MCF 10A (cell line): ENCODE measurements around the gene IGFL2. TPM values are rescaled to one million over a fixed set of nuclear protein-coding genes. Genes with fewer than 3 reads are reported as not detected.

Experiments used
- BruUV-seq: library from RNA; stranded (reverse); fragments of 400-500 nt; replicated peaks from 2 replicates; lab custom pipeline; 2021; lab: Mats Ljungman, UMichigan
- CTCF ChIA-PET: fragments of 300-600 bp; sonication (Branson Sonifier 250); formaldehyde crosslinking; extraction: SDS; loops from one replicate; lab custom pipeline; 2021; ENCODE audit warnings: antibody characterized with exemption, inconsistent platforms; lab: Yijun Ruan, JAX
- POLR2A ChIA-PET: fragments of 300-600, 350-650 bp; sonication (Branson Sonifier 250); formaldehyde crosslinking; extraction: SDS; loops from one replicate; lab custom pipeline; 2020; ENCODE audit warnings: antibody characterized with exemption, inconsistent platforms; lab: Yijun Ruan, JAX
- DNase-seq: peaks from one replicate; pipeline ENCODE4 v3.0.0-alpha.2; 2018; ENCODE audit not compliant: unreplicated experiment
- H3K27ac Mint-ChIP-seq: one replicate; pipeline ENCODE4 v1.8.0; 2022; ENCODE audit warnings: mild to moderate bottlenecking, low read depth, mixed read lengths; ENCODE audit not compliant: unreplicated experiment
- H3K27me3 Mint-ChIP-seq: one replicate; pipeline ENCODE4 v1.8.0; 2022; ENCODE audit warnings: mixed read lengths; ENCODE audit not compliant: insufficient read depth, unreplicated experiment
- H3K36me3 Mint-ChIP-seq: one replicate; pipeline ENCODE4 v1.8.0; 2022; ENCODE audit warnings: mild to moderate bottlenecking, moderate library complexity, mixed read lengths; ENCODE audit not compliant: insufficient read depth, unreplicated experiment
- H3K4me1 Mint-ChIP-seq: one replicate; pipeline ENCODE4 v1.8.0; 2022; ENCODE audit warnings: mixed read lengths; ENCODE audit not compliant: insufficient read depth, unreplicated experiment
- H3K4me3 Mint-ChIP-seq: one replicate; pipeline ENCODE4 v1.8.0; 2022; ENCODE audit warnings: mild to moderate bottlenecking, moderate library complexity, mixed read lengths; ENCODE audit not compliant: unreplicated experiment
- H3K9me3 Mint-ChIP-seq: one replicate; pipeline ENCODE4 v1.8.0; 2022; ENCODE audit warnings: mixed read lengths; ENCODE audit not compliant: unreplicated experiment
- CTCF ChIP-seq: fragments of 200-600 bp; IDR thresholded peaks from one replicate; pipeline ENCODE4 v1.8.0; 2022; ENCODE audit warnings: antibody characterized with exemption, mild to moderate bottlenecking; ENCODE audit not compliant: unreplicated experiment
- intact Hi-C: fragments of 100-400 bp; cut with micrococcal nuclease; formaldehyde crosslinking; loops from 2 replicates; pipeline ENCODE4 v1.14.1; 2022
- total RNA-seq: library from RNA; stranded (reverse); gene quantifications from 2 replicates; pipeline ENCODE4 v1.2.3, GENCODE V29; 2022

IGFL2 gene
- total RNA-seq, 1 experiment from 2014 or later, result 1.3 TPM

- H3K27ac Mint-ChIP-seq, result no peak overlapping the region
These were observed 10.0 kb upstream of the IGFL2 start for GRCh38 chr19:46137915-46138473.

GRCh38 chr19:46141421-46141820 is 6.6 kb upstream of the IGFL2 start:
- BruUV-seq, result no TSS peak
- CTCF ChIA-PET, result no interaction called here
- no peak for DNase-seq

More at GRCh38 chr19:46137915-46138473, 10.0 kb upstream of the IGFL2 start:
- ChIA-PET POLR2A (interaction anchor here (1.0 kb wide), 1 partner anchor 12 kb away, joined by 3 read pairs; no protein-coding TSS in a partner anchor), CTCF (interaction anchor here (0.7 kb wide), 1 partner anchor 258 kb away, joined by 3 read pairs; no protein-coding TSS in a partner anchor)
- Mint-ChIP-seq H3K9me3 (no peaks in the 10 kb centered on the region), H3K36me3 (peaks cover 6% of the 10 kb centered on the region), H3K27me3 (no peaks in the 10 kb centered on the region), H3K4me1 (peaks cover 17% of the 10 kb centered on the region), H3K4me3 (no peak overlapping the region)
- intact Hi-C loops, result no loop called here
- no peak for DNase-seq
- no peak for TF ChIP-seq CTCF
- BruUV-seq, result no TSS peak

GRCh38 chr19:46142294-46142693 is 5.7 kb upstream of the IGFL2 start:
- ChIA-PET POLR2A (interaction anchor here (0.9 kb wide), 1 partner anchor 8 kb away, joined by 3 read pairs; no protein-coding TSS in a partner anchor), CTCF (no interaction called here)
- Mint-ChIP-seq H3K4me3 (no peak overlapping the region), H3K4me1 (peaks cover 8% of the 10 kb centered on the region), H3K27ac (no peak overlapping the region), H3K27me3 (no peaks in the 10 kb centered on the region), H3K36me3 (no peaks in the 10 kb centered on the region), H3K9me3 (no peaks in the 10 kb centered on the region)
- BruUV-seq, result no TSS peak
- TF ChIP-seq CTCF, result no peak
- intact Hi-C loops, result no loop called here
- no peak for DNase-seq

More at GRCh38 chr19:46141421-46141820, 6.6 kb upstream of the IGFL2 start:
- no peak overlapping the region for H3K4me3 Mint-ChIP-seq
- POLR2A ChIA-PET, result interaction anchor here (0.5 kb wide), 1 partner anchor 37 kb away, joined by 3 read pairs; no protein-coding TSS in a partner anchor
- no peaks in the 10 kb centered on the region for H3K9me3 Mint-ChIP-seq
- intact Hi-C loops, result no loop called here
- no peaks in the 10 kb centered on the region for H3K36me3 Mint-ChIP-seq
- H3K27me3 Mint-ChIP-seq, result no peaks in the 10 kb centered on the region
- no peak overlapping the region for H3K27ac Mint-ChIP-seq
- TF ChIP-seq CTCF, result no peak
- H3K4me1 Mint-ChIP-seq, result peaks cover 8% of the 10 kb centered on the region

GRCh38 chr19:46144756-46145155 is 3.3 kb upstream of the IGFL2 start:
- no peak for DNase-seq
- Mint-ChIP-seq H3K27me3 (no peaks in the 10 kb centered on the region), H3K9me3 (no peaks in the 10 kb centered on the region), H3K4me3 (no peak overlapping the region), H3K4me1 (peaks cover 32% of the 10 kb centered on the region), H3K27ac (no peak overlapping the region), H3K36me3 (no peaks in the 10 kb centered on the region)
- CTCF ChIA-PET, result no interaction called here
- POLR2A ChIA-PET, result no interaction called here
- no peak for TF ChIP-seq CTCF
- intact Hi-C loops, result no loop called here
- BruUV-seq, result no TSS peak
